Stimulated activated CD4-positive, alpha-beta T cell treated with anti-CD3 and anti-CD28 coated beads, Interleukin-1b, Interleukin-23, amount 100 ng/mL, for 48 hours (primary cell): ENCODE measurements around the gene KHDRBS1.
"Not testable (repeated sequence)": the region's sequence is repeated elsewhere in the genome, so short reads cannot be mapped to it uniquely, and the experiment has no call there.

ENCODE experiments used
- DNase-seq: peaks from one replicate; pipeline ENCODE4 v3.0.0-alpha.2; 2020

Gene KHDRBS1

GRCh38 chr1:32014199-32014947 lies 705 bp downstream of the KHDRBS1 start:
- peak; percentile 30 for DNase-seq

- no peak for DNase-seq
Observed at GRCh38 chr1:32014948-32015273, 1.2 kb downstream of the KHDRBS1 start.

- no peak for DNase-seq
Observed at GRCh38 chr1:32020339-32020738, 6.7 kb downstream of the KHDRBS1 start.

- DNase-seq: not testable (repeated sequence)
Observed at GRCh38 chr1:32021574-32022018, 7.9 kb downstream of the KHDRBS1 start.

GRCh38 chr1:32023351-32023750 lies 9.7 kb downstream of the KHDRBS1 start:
- no peak for DNase-seq

GRCh38 chr1:32025515-32025914 lies 11.8 kb downstream of the KHDRBS1 start:
- DNase-seq: no peak

- no peak for DNase-seq
Observed at GRCh38 chr1:32028746-32029145, 15.1 kb downstream of the KHDRBS1 start.

GRCh38 chr1:32031578-32032274 lies 18.1 kb downstream of the KHDRBS1 start:
- DNase-seq: no peak

- no peak for DNase-seq
Observed at GRCh38 chr1:32032275-32032615, 18.6 kb downstream of the KHDRBS1 start.

- DNase-seq: no peak
Observed at GRCh38 chr1:32035119-32035518, 21.5 kb downstream of the KHDRBS1 start.

- DNase-seq: no peak
Observed at GRCh38 chr1:32040711-32041110, 27.0 kb downstream of the KHDRBS1 start.

- DNase-seq: no peak
Observed at GRCh38 chr1:32042330-32042729, 28.7 kb downstream of the KHDRBS1 start.

- no peak for DNase-seq
Observed at GRCh38 chr1:32044234-32044633, 30.6 kb downstream of the KHDRBS1 start.

GRCh38 chr1:32045772-32046171 lies 32.1 kb downstream of the KHDRBS1 start:
- DNase-seq: no peak

GRCh38 chr1:32047701-32048100 lies 34.0 kb downstream of the KHDRBS1 start:
- DNase-seq: no peak

- no peak for DNase-seq
Observed at GRCh38 chr1:32048440-32048839, 34.8 kb downstream of the KHDRBS1 start.

GRCh38 chr1:32051706-32052105 lies 38.0 kb downstream of the KHDRBS1 start:
- DNase-seq: no peak

GRCh38 chr1:32052887-32053286 lies 39.2 kb downstream of the KHDRBS1 start:
- DNase-seq: no peak

- no peak for DNase-seq
Observed at GRCh38 chr1:32055416-32055815, 41.7 kb downstream of the KHDRBS1 start.

- DNase-seq: no peak
Observed at GRCh38 chr1:32056598-32056997, 42.9 kb downstream of the KHDRBS1 start.

- DNase-seq: no peak
Observed at GRCh38 chr1:32060914-32061313, 47.2 kb downstream of the KHDRBS1 start.

- DNase-seq: no peak
Observed at GRCh38 chr1:32062867-32063230, 49.2 kb downstream of the KHDRBS1 start.

GRCh38 chr1:32063261-32063681 lies 49.6 kb downstream of the KHDRBS1 start:
- no peak for DNase-seq

GRCh38 chr1:32065613-32066488 lies 52.2 kb downstream of the KHDRBS1 start:
- DNase-seq: not testable (repeated sequence)
